GM10847 (cell line): ENCODE results near the gene GRIK1.

Experiments
- POLR2A ChIP-seq: IDR thresholded peaks from 2 replicates; pipeline ENCODE4 v1.6.1; 2011; ENCODE audit not compliant: insufficient read length; ENCODE audit errors: extremely low read depth

GRIK1 gene

DNA sequence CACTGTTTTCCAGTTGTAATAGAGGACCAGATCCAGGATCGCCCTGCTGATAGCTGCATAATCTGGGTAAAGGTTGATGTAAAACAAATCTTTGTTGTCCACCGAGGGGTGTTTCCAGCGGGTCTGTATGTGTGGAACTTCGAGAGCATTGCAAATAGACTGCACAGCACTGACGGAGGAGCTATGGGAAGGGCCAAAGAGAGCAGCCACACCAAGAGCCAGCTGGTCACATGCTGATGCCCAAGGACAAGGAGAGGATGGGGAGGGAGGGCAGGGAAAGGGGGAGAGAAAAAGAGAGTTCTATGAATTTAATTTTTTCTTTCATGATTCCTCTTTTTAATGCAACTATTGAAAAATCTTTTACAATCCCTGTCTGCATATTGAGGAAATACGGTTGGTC lies 250.0 kb downstream of the GRIK1 start:
- TF ChIP-seq POLR2A = no peak

GRCh38 chr21:29684106-29684505 lies 255.7 kb downstream of the GRIK1 start:
- no peak for TF ChIP-seq POLR2A

DNA sequence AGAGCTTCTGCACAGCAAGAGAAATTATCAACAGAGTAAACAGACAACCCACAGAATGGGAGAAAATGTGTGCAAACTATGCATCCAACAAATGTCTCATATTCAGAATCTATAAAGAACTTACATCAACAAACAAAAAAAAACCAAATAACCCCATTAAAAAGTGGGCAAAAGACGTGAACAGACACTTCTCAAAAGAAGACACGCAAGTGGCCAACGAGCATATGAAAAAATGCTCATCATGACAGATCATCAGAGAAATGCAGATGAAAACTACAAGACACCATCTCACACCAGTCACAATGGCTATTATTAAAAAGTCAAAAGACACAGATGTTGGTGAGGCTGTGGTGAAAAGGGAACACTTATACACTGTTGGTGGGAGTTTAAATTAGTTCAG lies 257.0 kb downstream of the GRIK1 start:
- no peak for TF ChIP-seq POLR2A

DNA sequence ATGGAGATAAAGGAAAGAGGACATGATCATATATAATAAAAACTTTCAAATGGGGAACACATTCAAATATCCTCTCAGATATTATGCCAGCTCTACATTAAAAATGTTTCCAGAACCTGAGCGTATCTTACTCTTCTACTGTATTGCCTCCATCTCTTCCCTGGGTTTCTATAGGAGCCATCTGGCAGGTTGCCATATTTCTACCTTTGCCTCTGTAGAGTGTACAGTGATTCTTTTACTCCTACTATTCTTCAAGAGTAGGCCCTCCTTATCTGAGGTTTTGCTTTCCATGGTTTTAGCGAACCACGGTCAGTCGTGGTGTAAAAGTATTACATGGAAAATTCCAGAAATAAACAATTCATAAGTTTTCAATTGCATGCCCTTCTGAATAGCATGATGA lies 259.5 kb downstream of the GRIK1 start:
- TF ChIP-seq POLR2A = no peak

- TF ChIP-seq POLR2A = no peak
Measured at GRCh38 chr21:29678626-29679025, 261.2 kb downstream of the GRIK1 start.

GRCh38 chr21:29677326-29677725 lies 262.5 kb downstream of the GRIK1 start:
- TF ChIP-seq POLR2A = no peak

GRCh38 chr21:29676395-29676794 lies 263.4 kb downstream of the GRIK1 start:
- TF ChIP-seq POLR2A = no peak

DNA sequence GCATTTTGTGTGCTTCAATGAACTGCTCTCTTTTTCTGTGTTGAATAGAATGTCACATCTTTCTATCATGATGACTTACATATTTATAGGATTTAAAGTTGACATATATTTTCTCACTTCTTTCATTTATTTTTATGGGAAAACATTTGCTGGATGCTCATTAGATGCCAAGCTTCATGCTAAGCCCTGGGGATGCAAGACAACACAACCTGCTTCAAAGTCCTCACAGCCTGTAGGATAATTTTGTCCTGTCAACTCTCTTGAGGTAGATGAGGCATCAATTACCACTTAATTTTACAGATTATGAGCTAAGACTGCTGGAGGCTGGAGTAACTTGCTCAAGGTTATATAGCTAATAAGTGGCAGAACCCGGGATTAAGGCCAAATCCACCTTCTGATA lies 264.3 kb downstream of the GRIK1 start:
- no peak for TF ChIP-seq POLR2A

DNA sequence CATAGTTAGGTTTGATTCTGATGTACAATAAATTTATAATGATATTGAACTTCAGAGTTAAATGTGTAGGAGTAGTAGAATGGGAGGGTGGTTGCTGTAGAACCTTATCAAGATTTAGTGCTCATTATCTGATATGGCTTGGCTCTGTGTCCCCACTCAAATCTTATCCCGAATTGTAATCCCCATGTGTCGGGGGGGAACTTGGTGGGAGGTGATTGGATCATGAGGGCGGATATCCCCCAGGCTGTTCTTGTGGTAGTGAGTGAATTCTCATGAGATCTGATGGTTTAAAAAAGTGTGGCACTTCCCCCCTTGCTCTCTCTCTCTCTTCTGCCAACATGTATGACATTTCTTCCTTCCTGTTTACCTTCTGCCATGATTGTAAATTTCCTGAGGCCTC lies 265.5 kb downstream of the GRIK1 start:
- no peak for TF ChIP-seq POLR2A

GRCh38 chr21:29673096-29673610 lies 266.6 kb downstream of the GRIK1 start:
- no peak for TF ChIP-seq POLR2A

DNA sequence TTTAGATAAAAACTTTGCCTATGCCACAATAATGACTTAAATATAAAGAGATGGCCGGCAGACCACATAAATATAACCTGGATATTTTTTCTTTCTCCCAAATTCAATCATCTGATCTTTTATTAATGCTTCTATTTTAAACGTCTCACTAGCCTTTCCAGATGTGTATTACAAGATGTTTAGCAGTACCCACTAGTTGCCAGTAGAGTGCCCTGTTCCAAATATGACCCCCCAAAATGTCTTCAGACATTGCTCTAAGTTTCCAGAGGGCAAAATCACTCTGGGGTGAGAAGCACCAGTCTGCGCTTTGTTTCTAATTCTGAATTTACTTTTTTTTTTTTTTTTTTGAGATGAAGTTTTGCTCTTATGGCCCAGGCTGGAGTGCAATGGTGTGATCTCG lies 268.1 kb downstream of the GRIK1 start:
- TF ChIP-seq POLR2A = no peak

GRCh38 chr21:29670228-29670627 lies 269.6 kb downstream of the GRIK1 start:
- no peak for TF ChIP-seq POLR2A

DNA sequence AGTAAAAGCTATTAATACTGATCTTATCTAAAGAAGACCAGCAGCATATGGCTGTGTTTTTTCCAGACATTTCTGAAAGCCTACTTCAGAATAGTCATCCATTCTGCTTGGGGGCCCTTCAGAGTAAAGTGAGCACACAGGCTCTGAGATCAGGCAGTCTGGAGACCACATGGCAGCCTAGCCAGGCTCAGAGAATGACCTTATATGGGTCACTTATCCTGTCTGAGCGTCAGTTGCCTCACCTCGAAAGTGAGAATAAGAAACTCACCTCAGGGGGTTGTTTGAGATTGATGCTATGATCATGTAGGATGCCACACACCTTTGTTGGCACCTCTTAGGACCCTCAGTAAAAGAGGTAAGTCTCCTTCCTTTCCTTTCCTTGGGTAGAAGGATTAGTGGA lies 270.4 kb downstream of the GRIK1 start:
- no peak for TF ChIP-seq POLR2A

DNA sequence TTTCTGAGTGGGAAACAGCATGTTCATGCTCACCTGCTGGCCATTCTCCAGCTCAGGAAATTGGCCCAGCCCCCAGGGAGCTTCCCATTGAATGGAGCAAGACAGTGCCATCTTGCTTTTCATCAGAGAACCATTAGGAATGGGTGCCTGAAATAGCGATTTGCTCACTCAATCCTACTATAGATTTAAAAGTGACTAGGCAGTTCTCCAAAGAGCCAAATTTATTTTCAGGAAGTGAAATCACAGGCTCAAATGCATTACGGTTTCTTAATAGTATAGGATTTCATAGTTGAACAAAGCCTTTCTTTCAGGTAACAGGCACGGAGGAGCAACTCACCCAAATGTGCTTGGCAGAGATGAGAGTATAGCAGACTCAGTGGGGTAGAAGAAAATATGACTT lies 272.1 kb downstream of the GRIK1 start:
- no peak for TF ChIP-seq POLR2A

- no peak for TF ChIP-seq POLR2A
Measured at GRCh38 chr21:29664615-29665014, 275.2 kb downstream of the GRIK1 start.

GRCh38 chr21:29661672-29662442 lies 277.9 kb downstream of the GRIK1 start:
- TF ChIP-seq POLR2A = no peak
